ENCODE data around the gene LYRM9. TPM values are rescaled to one million over a fixed set of nuclear protein-coding genes. Genes with fewer than 3 reads are reported as not detected.
"Not testable (repeated sequence)": the region's sequence is repeated elsewhere in the genome, so short reads cannot be mapped to it uniquely, and the experiment has no call there.

LYRM9 gene
- total RNA-seq, 1 donor = 18.8 TPM

- Histone ChIP-seq H3K4me3 (ENCODE audit: low read length) (no peak overlapping the region), H3K4me1 (ENCODE audit: insufficient read depth, low read length) (no peaks in the 10 kb centered on the region), H3K27me3 (ENCODE audit: insufficient read depth, low read length) (no peaks in the 10 kb centered on the region), H3K9me3 (ENCODE audit: low read depth, low read length) (no peaks in the 10 kb centered on the region)
These were observed 21.8 kb downstream of the LYRM9 start for GRCh38 chr17:27871407-27871806.

- Histone ChIP-seq H3K27me3 (ENCODE audit: insufficient read depth, low read length) (no peaks in the 10 kb centered on the region), H3K4me3 (ENCODE audit: low read length) (no peak overlapping the region), H3K9me3 (ENCODE audit: low read depth, low read length) (no peaks in the 10 kb centered on the region), H3K4me1 (ENCODE audit: insufficient read depth, low read length) (no peaks in the 10 kb centered on the region)
These were observed 22.8 kb downstream of the LYRM9 start for GRCh38 chr17:27870345-27870744.

- Histone ChIP-seq H3K9me3 (ENCODE audit: low read depth, low read length) (no peaks in the 10 kb centered on the region), H3K4me1 (ENCODE audit: insufficient read depth, low read length) (no peaks in the 10 kb centered on the region), H3K4me3 (ENCODE audit: low read length) (no peak overlapping the region), H3K27me3 (ENCODE audit: insufficient read depth, low read length) (no peaks in the 10 kb centered on the region)
These were observed 24.6 kb downstream of the LYRM9 start for GRCh38 chr17:27868565-27868964.

- Histone ChIP-seq H3K9me3 (ENCODE audit: low read depth, low read length) (no peaks in the 10 kb centered on the region), H3K4me1 (ENCODE audit: insufficient read depth, low read length) (no peaks in the 10 kb centered on the region), H3K27me3 (ENCODE audit: insufficient read depth, low read length) (no peaks in the 10 kb centered on the region), H3K4me3 (ENCODE audit: low read length) (no peak overlapping the region)
These were observed 30.3 kb downstream of the LYRM9 start for GRCh38 chr17:27862840-27863239.

GRCh38 chr17:27862004-27862403 lies 31.2 kb downstream of the LYRM9 start:
- Histone ChIP-seq H3K27me3 (ENCODE audit: insufficient read depth, low read length) (no peaks in the 10 kb centered on the region), H3K4me1 (ENCODE audit: insufficient read depth, low read length) (no peaks in the 10 kb centered on the region), H3K9me3 (ENCODE audit: low read depth, low read length) (no peaks in the 10 kb centered on the region), H3K4me3 (ENCODE audit: low read length) (no peak overlapping the region)

GRCh38 chr17:27860971-27861664 lies 32.0 kb downstream of the LYRM9 start:
- Histone ChIP-seq H3K4me1 (ENCODE audit: insufficient read depth, low read length) (no peaks in the 10 kb centered on the region), H3K27me3 (ENCODE audit: insufficient read depth, low read length) (no peaks in the 10 kb centered on the region), H3K9me3 (ENCODE audit: low read depth, low read length) (no peaks in the 10 kb centered on the region), H3K4me3 (ENCODE audit: low read length) (no peak overlapping the region)

GRCh38 chr17:27858621-27859305 lies 34.4 kb downstream of the LYRM9 start:
- Histone ChIP-seq H3K9me3 (ENCODE audit: low read depth, low read length) (no peaks in the 10 kb centered on the region), H3K4me3 (ENCODE audit: low read length) (no peak overlapping the region), H3K4me1 (ENCODE audit: insufficient read depth, low read length) (no peaks in the 10 kb centered on the region), H3K27me3 (ENCODE audit: insufficient read depth, low read length) (no peaks in the 10 kb centered on the region)

GRCh38 chr17:27856676-27857432 lies 36.3 kb downstream of the LYRM9 start:
- no peaks in the 10 kb centered on the region for H3K27me3 ChIP-seq (ENCODE audit: insufficient read depth, low read length)
- H3K4me1 ChIP-seq (ENCODE audit: insufficient read depth, low read length) = no peaks in the 10 kb centered on the region
- no peaks in the 10 kb centered on the region for H3K9me3 ChIP-seq (ENCODE audit: low read depth, low read length)
- H3K4me3 ChIP-seq (ENCODE audit: low read length) = no peak overlapping the region

GRCh38 chr17:27855454-27855853 lies 37.7 kb downstream of the LYRM9 start:
- Histone ChIP-seq H3K9me3 (ENCODE audit: low read depth, low read length) (no peaks in the 10 kb centered on the region), H3K4me1 (ENCODE audit: insufficient read depth, low read length) (no peaks in the 10 kb centered on the region), H3K4me3 (ENCODE audit: low read length) (no peak overlapping the region), H3K27me3 (ENCODE audit: insufficient read depth, low read length) (no peaks in the 10 kb centered on the region)

GRCh38 chr17:27854163-27854562 lies 39.0 kb downstream of the LYRM9 start:
- no peaks in the 10 kb centered on the region for H3K9me3 ChIP-seq (ENCODE audit: low read depth, low read length)
- no peaks in the 10 kb centered on the region for H3K27me3 ChIP-seq (ENCODE audit: insufficient read depth, low read length)

GRCh38 chr17:27853091-27853490 lies 40.1 kb downstream of the LYRM9 start:
- Histone ChIP-seq H3K9me3 (ENCODE audit: low read depth, low read length) (no peaks in the 10 kb centered on the region), H3K4me3 (ENCODE audit: low read length) (no peak overlapping the region), H3K27me3 (ENCODE audit: insufficient read depth, low read length) (no peaks in the 10 kb centered on the region), H3K4me1 (ENCODE audit: insufficient read depth, low read length) (no peaks in the 10 kb centered on the region)

More at GRCh38 chr17:27854163-27854562, 39.0 kb downstream of the LYRM9 start:
- H3K4me3 ChIP-seq (ENCODE audit: low read length) = no peak overlapping the region
- no peaks in the 10 kb centered on the region for H3K4me1 ChIP-seq (ENCODE audit: insufficient read depth, low read length)

GRCh38 chr17:27849474-27850185 lies 43.5 kb downstream of the LYRM9 start:
- Histone ChIP-seq H3K4me1 (ENCODE audit: insufficient read depth, low read length) (peaks cover 8% of the 10 kb centered on the region), H3K4me3 (ENCODE audit: low read length) (no peak overlapping the region), H3K27me3 (ENCODE audit: insufficient read depth, low read length) (no peaks in the 10 kb centered on the region), H3K9me3 (ENCODE audit: low read depth, low read length) (no peaks in the 10 kb centered on the region)

GRCh38 chr17:27848931-27849330 lies 44.2 kb downstream of the LYRM9 start:
- H3K9me3 ChIP-seq (ENCODE audit: low read depth, low read length) = no peaks in the 10 kb centered on the region
- H3K27me3 ChIP-seq (ENCODE audit: insufficient read depth, low read length) = no peaks in the 10 kb centered on the region
- H3K4me1 ChIP-seq (ENCODE audit: insufficient read depth, low read length) = peaks cover 8% of the 10 kb centered on the region
- H3K4me3 ChIP-seq (ENCODE audit: low read length) = no peak overlapping the region

GRCh38 chr17:27846808-27847307 lies 46.3 kb downstream of the LYRM9 start:
- not testable (repeated sequence) for H3K4me3 ChIP-seq (ENCODE audit: low read length)

More at GRCh38 chr17:27846808-27847307, 46.3 kb downstream of the LYRM9 start:
- H3K9me3 ChIP-seq (ENCODE audit: low read depth, low read length); H3K4me1 ChIP-seq (ENCODE audit: insufficient read depth, low read length); H3K27me3 ChIP-seq (ENCODE audit: insufficient read depth, low read length): not testable (repeated sequence)
